Central memory CD8-positive, alpha-beta T cell (primary cell): ENCODE data around the gene KCNQ4.

Source experiments
- ATAC-seq: fragments of 150-1000 bp; cut with Tn5 transposase; replicated peaks from 2 replicates; pipeline ENCODE4 v1.10.0; 2022; ENCODE audit warnings: mild to moderate bottlenecking, moderate FRiP score, moderate number of reproducible peaks; ENCODE audit not compliant: poor library complexity, severe bottlenecking; ENCODE audit errors: extremely low read depth
- DNase-seq, 2 donors: peaks; one replicate each; pipeline ENCODE4 v3.0.0; 2021; ENCODE audit warnings: low spot score in 2 of 2
- H3K27ac Mint-ChIP-seq: one replicate; pipeline ENCODE4 v1.8.0; 2022; ENCODE audit warnings: low read depth, mild to moderate bottlenecking, moderate library complexity, mixed read lengths
- H3K27me3 Mint-ChIP-seq: one replicate; pipeline ENCODE4 v1.8.0; 2022; ENCODE audit warnings: mixed read lengths
- H3K36me3 Mint-ChIP-seq: one replicate; pipeline ENCODE4 v1.8.0; 2022; ENCODE audit warnings: mild to moderate bottlenecking, moderate library complexity, mixed read lengths; ENCODE audit not compliant: insufficient read depth
- H3K4me1 Mint-ChIP-seq: one replicate; pipeline ENCODE4 v1.8.0; 2022; ENCODE audit warnings: mixed read lengths
- H3K4me3 Mint-ChIP-seq: one replicate; pipeline ENCODE4 v1.8.0; 2022; ENCODE audit warnings: mild to moderate bottlenecking, moderate library complexity, mixed read lengths
- H3K9me3 Mint-ChIP-seq: one replicate; pipeline ENCODE4 v1.8.0; 2022; ENCODE audit warnings: mixed read lengths

KCNQ4 gene

GRCh38 chr1:40886318-40887011 is 102.9 kb downstream of the KCNQ4 start:
- H3K27ac Mint-ChIP-seq = no peak overlapping the region
- peaks cover 79% of the 10 kb centered on the region for H3K27me3 Mint-ChIP-seq
- no peak for DNase-seq
- no peak overlapping the region for H3K4me3 Mint-ChIP-seq
- ATAC-seq = no peak
- H3K4me1 Mint-ChIP-seq = peaks cover 4% of the 10 kb centered on the region
- H3K36me3 Mint-ChIP-seq = no peaks in the 10 kb centered on the region
- H3K9me3 Mint-ChIP-seq = no peaks in the 10 kb centered on the region

- Mint-ChIP-seq H3K36me3 (no peaks in the 10 kb centered on the region), H3K27ac (no peak overlapping the region), H3K27me3 (peaks cover 74% of the 10 kb centered on the region), H3K4me1 (peaks cover 4% of the 10 kb centered on the region), H3K9me3 (no peaks in the 10 kb centered on the region), H3K4me3 (no peak overlapping the region)
- DNase-seq (no peak), ATAC-seq (no peak)
Observed at GRCh38 chr1:40887012-40887378, 103.4 kb downstream of the KCNQ4 start.

- ATAC-seq = no peak
- Mint-ChIP-seq H3K4me3 (no peak overlapping the region), H3K27me3 (peaks cover 67% of the 10 kb centered on the region), H3K9me3 (peaks cover under 1% of the 10 kb centered on the region), H3K27ac (no peak overlapping the region), H3K36me3 (no peaks in the 10 kb centered on the region), H3K4me1 (peaks cover 4% of the 10 kb centered on the region)
- no peak for DNase-seq
Observed at GRCh38 chr1:40887652-40888051, 104.1 kb downstream of the KCNQ4 start.
